GF-D8 (cell line): ENCODE data around the gene TMEM175.

Experiments
- DNase-seq: peaks from one replicate; lab custom pipeline; 2025; lab: John Stamatoyannopoulos, UW

The TMEM175 gene

GRCh38 chr4:1003271-1004070, 71.2 kb downstream of the TMEM175 start:
- DNase-seq: no peak

DNA sequence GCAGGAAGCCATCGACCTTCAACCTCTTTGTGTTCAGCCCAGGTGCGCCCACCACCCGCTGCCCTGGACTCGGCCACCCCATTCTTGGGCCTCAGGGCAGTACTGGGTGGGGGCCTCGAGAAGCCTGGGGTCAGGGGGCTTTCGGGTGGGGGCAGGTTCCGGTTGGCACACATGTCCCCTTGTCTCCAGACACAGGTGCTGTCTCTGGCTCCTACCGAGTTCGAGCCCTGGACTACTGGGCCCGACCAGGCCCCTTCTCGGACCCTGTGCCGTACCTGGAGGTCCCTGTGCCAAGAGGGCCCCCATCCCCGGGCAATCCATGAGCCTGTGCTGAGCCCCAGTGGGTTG, 71.8 kb downstream of the TMEM175 start:
- DNase-seq: no peak

GRCh38 chr4:1004557-1005485, 72.6 kb downstream of the TMEM175 start:
- no peak for DNase-seq

GRCh38 chr4:1006856-1007255, 74.6 kb downstream of the TMEM175 start:
- DNase-seq: no peak
